Stimulated activated CD8-positive, alpha-beta memory T cell treated with anti-CD3 and anti-CD28 coated beads, Interleukin-2, amount 100 ng/mL, for 1 hour (primary cell): ENCODE data around the gene ENPP7.
"Not testable (repeated sequence)": the region's sequence is repeated elsewhere in the genome, so short reads cannot be mapped to it uniquely, and the experiment has no call there.

Experiments used
- DNase-seq, 2 donors: peaks; one replicate each; pipeline ENCODE4 v3.0.0-alpha.2; 2020; ENCODE audit warnings: low read depth in 2 of 2

Gene ENPP7

GRCh38 chr17:79749156-79749815 lies 18.5 kb downstream of the ENPP7 start:
- DNase-seq = no peak

- DNase-seq = no peak
Measured at GRCh38 chr17:79749958-79750357, 19.2 kb downstream of the ENPP7 start.

GRCh38 chr17:79750650-79751545 lies 20.2 kb downstream of the ENPP7 start:
- DNase-seq = no peak

GRCh38 chr17:79752175-79752574 lies 21.4 kb downstream of the ENPP7 start:
- no peak for DNase-seq

- DNase-seq = no peak
Measured at GRCh38 chr17:79754370-79754769, 23.6 kb downstream of the ENPP7 start.

GRCh38 chr17:79754903-79755302 lies 24.2 kb downstream of the ENPP7 start:
- not testable (repeated sequence) for DNase-seq

- no peak for DNase-seq
Measured at GRCh38 chr17:79755591-79755990, 24.8 kb downstream of the ENPP7 start.

- DNase-seq = no peak
Measured at GRCh38 chr17:79757140-79757745, 26.5 kb downstream of the ENPP7 start.

GRCh38 chr17:79758271-79758670 lies 27.5 kb downstream of the ENPP7 start:
- no peak for DNase-seq

GRCh38 chr17:79760197-79760906 lies 29.6 kb downstream of the ENPP7 start:
- no peak for DNase-seq

GRCh38 chr17:79761894-79762589 lies 31.3 kb downstream of the ENPP7 start:
- no peak for DNase-seq

GRCh38 chr17:79765708-79766107 lies 35.0 kb downstream of the ENPP7 start:
- no peak for DNase-seq

GRCh38 chr17:79769570-79770506 lies 39.1 kb downstream of the ENPP7 start:
- no peak for DNase-seq

- no peak for DNase-seq
Measured at GRCh38 chr17:79771276-79771675, 40.5 kb downstream of the ENPP7 start.

GRCh38 chr17:79772726-79773125 lies 42.0 kb downstream of the ENPP7 start:
- DNase-seq = not testable (repeated sequence)

GRCh38 chr17:79774561-79774975 lies 43.8 kb downstream of the ENPP7 start:
- DNase-seq = no peak

GRCh38 chr17:79775632-79776031 lies 44.9 kb downstream of the ENPP7 start:
- no peak for DNase-seq

- no peak for DNase-seq
Measured at GRCh38 chr17:79776376-79777119, 45.8 kb downstream of the ENPP7 start.

- no peak for DNase-seq
Measured at GRCh38 chr17:79777120-79777893, 46.6 kb downstream of the ENPP7 start.
